ENCODE measurements around the gene REV3L.

REV3L gene

GRCh38 chr6:111411978-111412566, 70.9 kb downstream of the REV3L start:
- H3K36me3 ChIP-seq (ENCODE audit: control insufficient read depth, insufficient read depth, low read length): peaks cover 1% of the 10 kb centered on the region
- DNase-seq (ENCODE audit: extremely low read depth, insufficient read length): peak; percentile 39
- H3K27me3 ChIP-seq (replicated peaks; ENCODE audit: control insufficient read depth, insufficient read depth, low read length): no peaks in the 10 kb centered on the region
- no peak overlapping the region for H3K4me3 ChIP-seq (replicated peaks; ENCODE audit: low read depth, low read length)
- TF ChIP-seq CTCF (IDR thresholded peaks at IDR 0.05; ENCODE audit: insufficient read depth, low read length, poor library complexity, severe bottlenecking): no peak

- DNase-seq (ENCODE audit: extremely low read depth, insufficient read length): no peak
- TF ChIP-seq CTCF (IDR thresholded peaks at IDR 0.05; ENCODE audit: insufficient read depth, low read length, poor library complexity, severe bottlenecking): no peak
- H3K27me3 ChIP-seq (replicated peaks; ENCODE audit: control insufficient read depth, insufficient read depth, low read length): no peaks in the 10 kb centered on the region
- peaks cover 1% of the 10 kb centered on the region for H3K36me3 ChIP-seq (ENCODE audit: control insufficient read depth, insufficient read depth, low read length)
- H3K4me3 ChIP-seq (replicated peaks; ENCODE audit: low read depth, low read length): no peak overlapping the region
These were observed 72.0 kb downstream of the REV3L start for GRCh38 chr6:111411046-111411445.

- Histone ChIP-seq H3K4me3 (replicated peaks; ENCODE audit: low read depth, low read length) (no peak overlapping the region), H3K36me3 (ENCODE audit: control insufficient read depth, insufficient read depth, low read length) (peaks cover 1% of the 10 kb centered on the region), H3K27me3 (replicated peaks; ENCODE audit: control insufficient read depth, insufficient read depth, low read length) (no peaks in the 10 kb centered on the region)
- DNase-seq (ENCODE audit: extremely low read depth, insufficient read length): no peak
- TF ChIP-seq CTCF (IDR thresholded peaks at IDR 0.05; ENCODE audit: insufficient read depth, low read length, poor library complexity, severe bottlenecking): no peak
These were observed 72.6 kb downstream of the REV3L start for GRCh38 chr6:111410371-111410770.

- no peak for TF ChIP-seq CTCF (IDR thresholded peaks at IDR 0.05; ENCODE audit: insufficient read depth, low read length, poor library complexity, severe bottlenecking)
- no peak for DNase-seq (ENCODE audit: extremely low read depth, insufficient read length)
- Histone ChIP-seq H3K27me3 (replicated peaks; ENCODE audit: control insufficient read depth, insufficient read depth, low read length) (no peaks in the 10 kb centered on the region), H3K4me3 (replicated peaks; ENCODE audit: low read depth, low read length) (no peak overlapping the region), H3K36me3 (ENCODE audit: control insufficient read depth, insufficient read depth, low read length) (peaks cover 2% of the 10 kb centered on the region; the same call in 1 of the 2 replicates)
These were observed 73.6 kb downstream of the REV3L start for GRCh38 chr6:111409430-111409829.

- DNase-seq (ENCODE audit: extremely low read depth, insufficient read length): no peak
- Histone ChIP-seq H3K27me3 (replicated peaks; ENCODE audit: control insufficient read depth, insufficient read depth, low read length) (no peaks in the 10 kb centered on the region), H3K36me3 (ENCODE audit: control insufficient read depth, insufficient read depth, low read length) (peaks cover 5% of the 10 kb centered on the region), H3K4me3 (replicated peaks; ENCODE audit: low read depth, low read length) (no peak overlapping the region)
- no peak for TF ChIP-seq CTCF (IDR thresholded peaks at IDR 0.05; ENCODE audit: insufficient read depth, low read length, poor library complexity, severe bottlenecking)
These were observed 75.3 kb downstream of the REV3L start for GRCh38 chr6:111407686-111408085.

- Histone ChIP-seq H3K27me3 (replicated peaks; ENCODE audit: control insufficient read depth, insufficient read depth, low read length) (no peaks in the 10 kb centered on the region), H3K4me3 (replicated peaks; ENCODE audit: low read depth, low read length) (no peak overlapping the region), H3K36me3 (ENCODE audit: control insufficient read depth, insufficient read depth, low read length) (peaks cover 5% of the 10 kb centered on the region)
- peak; percentile 75 for DNase-seq (ENCODE audit: extremely low read depth, insufficient read length)
- TF ChIP-seq CTCF (IDR thresholded peaks at IDR 0.05; ENCODE audit: insufficient read depth, low read length, poor library complexity, severe bottlenecking): no peak
These were observed 76.8 kb downstream of the REV3L start for GRCh38 chr6:111406200-111406721.
